Measurements from ENCODE around the gene CD164L2. TPM values are rescaled to one million over a fixed set of nuclear protein-coding genes. Genes with fewer than 3 reads are reported as not detected.

Gene CD164L2
- total RNA-seq, 4 donors from 2014 or later: 5.9 to 14.3 (median 10.3) TPM

GRCh38 chr1:27365372-27366112, 17.6 kb downstream of the CD164L2 start:
- peak overlapping the region; percentile 99 for H3K27ac ChIP-seq
- no peaks in the 10 kb centered on the region for H3K9me3 ChIP-seq
- peak overlapping the region; percentile 60 for H3K4me3 ChIP-seq
- peaks cover 53% of the 10 kb centered on the region for H3K4me1 ChIP-seq
- TF ChIP-seq EP300 (IDR thresholded peaks at IDR 0.05) (no peak), POLR2A (IDR thresholded peaks at IDR 0.05) (peak in 1 of 2 donors; percentile 47)
- H3K27me3 ChIP-seq: no peaks in the 10 kb centered on the region
- H3K36me3 ChIP-seq: peaks cover 40% of the 10 kb centered on the region
- under 1% methylated on average over 37 of the region's 40 CpGs for WGBS
- DNase-seq (ENCODE audit: low spot score in 2 of 2): peak; percentile 95 to 97

GRCh38 chr1:27364696-27365371, 18.3 kb downstream of the CD164L2 start:
- Histone ChIP-seq H3K27ac (peak overlapping the region; percentile 99), H3K36me3 (peaks cover 47% of the 10 kb centered on the region), H3K27me3 (no peaks in the 10 kb centered on the region), H3K4me1 (peaks cover 61% of the 10 kb centered on the region), H3K9me3 (no peaks in the 10 kb centered on the region), H3K4me3 (peak overlapping the region; percentile 60)
- no peak for TF ChIP-seq CTCF (IDR thresholded peaks at IDR 0.05)
- no peak for TF ChIP-seq POLR2A (IDR thresholded peaks at IDR 0.05)
- WGBS: 63% methylated on average over 6 of the region's 11 CpGs
- DNase-seq (ENCODE audit: low spot score in 2 of 2): no peak

- Histone ChIP-seq H3K9me3 (no peaks in the 10 kb centered on the region), H3K27me3 (no peaks in the 10 kb centered on the region), H3K36me3 (peaks cover 55% of the 10 kb centered on the region), H3K27ac (no peak overlapping the region), H3K4me3 (peak overlapping the region; percentile 60), H3K4me1 (peaks cover 55% of the 10 kb centered on the region)
- TF ChIP-seq POLR2AphosphoS5 (IDR thresholded peaks at IDR 0.05) (no peak), CTCF (IDR thresholded peaks at IDR 0.05) (no peak), EP300 (IDR thresholded peaks at IDR 0.05) (no peak), POLR2A (IDR thresholded peaks at IDR 0.05) (no peak)
- no peak for DNase-seq (ENCODE audit: low spot score in 2 of 2)
- whole genome bisulfite sequencing: 84% methylated on average over 22 of the region's 26 CpGs
These were observed 19.1 kb downstream of the CD164L2 start for GRCh38 chr1:27363766-27364695.

GRCh38 chr1:27361553-27361952, 21.6 kb downstream of the CD164L2 start:
- H3K4me1 ChIP-seq: peaks cover 47% of the 10 kb centered on the region
- 80% methylated on average over 1 of the region's 8 CpGs for WGBS
- no peak overlapping the region for H3K4me3 ChIP-seq
- TF ChIP-seq POLR2A (IDR thresholded peaks at IDR 0.05) (no peak), CTCF (IDR thresholded peaks at IDR 0.05) (no peak), EP300 (IDR thresholded peaks at IDR 0.05) (no peak), POLR2AphosphoS5 (IDR thresholded peaks at IDR 0.05) (no peak)
- no peak overlapping the region for H3K27ac ChIP-seq
- H3K36me3 ChIP-seq: peaks cover 80% of the 10 kb centered on the region
- no peaks in the 10 kb centered on the region for H3K27me3 ChIP-seq
- no peaks in the 10 kb centered on the region for H3K9me3 ChIP-seq
- DNase-seq (ENCODE audit: low spot score in 2 of 2): no peak

- Histone ChIP-seq H3K27ac (no peak overlapping the region), H3K36me3 (peaks cover 85% of the 10 kb centered on the region), H3K27me3 (no peaks in the 10 kb centered on the region), H3K9me3 (no peaks in the 10 kb centered on the region), H3K4me3 (no peak overlapping the region), H3K4me1 (peaks cover 51% of the 10 kb centered on the region)
- WGBS: 86% methylated on average over 19 of the region's 21 CpGs
- TF ChIP-seq EP300 (IDR thresholded peaks at IDR 0.05) (no peak), POLR2AphosphoS5 (IDR thresholded peaks at IDR 0.05) (no peak), POLR2A (IDR thresholded peaks at IDR 0.05) (no peak), CTCF (IDR thresholded peaks at IDR 0.05) (no peak)
- DNase-seq (ENCODE audit: low spot score in 2 of 2): no peak
These were observed 22.1 kb downstream of the CD164L2 start for GRCh38 chr1:27361044-27361402.
